Superior temporal gyrus (tissue), 1 donor: ENCODE measurements around the gene AVPR2.

Experiments used
- DNase-seq: peaks from one replicate; pipeline ENCODE4 v3.0.0-alpha.2; 2016; ENCODE audit errors: extremely low spot score

Gene AVPR2

GRCh38 chrX:153913701-153914100 lies 9.2 kb downstream of the AVPR2 start:
- DNase-seq = no peak

- DNase-seq = no peak
Observed at GRCh38 chrX:153917869-153918268, 13.4 kb downstream of the AVPR2 start.

GRCh38 chrX:153919281-153919680 lies 14.8 kb downstream of the AVPR2 start:
- DNase-seq = no peak

GRCh38 chrX:153920546-153920945 lies 16.1 kb downstream of the AVPR2 start:
- no peak for DNase-seq

GRCh38 chrX:153921070-153921469 lies 16.6 kb downstream of the AVPR2 start:
- no peak for DNase-seq

- DNase-seq = no peak
Observed at GRCh38 chrX:153921511-153922446, 17.3 kb downstream of the AVPR2 start.

- DNase-seq = peak; percentile 40
Observed at GRCh38 chrX:153922932-153923857, 18.7 kb downstream of the AVPR2 start.

GRCh38 chrX:153924149-153924861 lies 19.8 kb downstream of the AVPR2 start:
- peak; percentile 28 for DNase-seq

GRCh38 chrX:153925387-153925738 lies 20.9 kb downstream of the AVPR2 start:
- no peak for DNase-seq

- no peak for DNase-seq
Observed at GRCh38 chrX:153925739-153926551, 21.5 kb downstream of the AVPR2 start, which contains the start of gene ARHGAP4. TSS of gene ARHGAP4 (minus strand) at chrX:153926264. CDS start at chrX:153926202, 62 bp downstream.

- DNase-seq = no peak
Observed at GRCh38 chrX:153926552-153926857, 22.0 kb downstream of the AVPR2 start.

GRCh38 chrX:153926858-153927671 lies 22.6 kb downstream of the AVPR2 start:
- DNase-seq = no peak

- no peak for DNase-seq
Observed at GRCh38 chrX:153927672-153927921, 23.1 kb downstream of the AVPR2 start.

GRCh38 chrX:153927922-153928760 lies 23.7 kb downstream of the AVPR2 start:
- peak; percentile 91 for DNase-seq

- DNase-seq = no peak
Observed at GRCh38 chrX:153928846-153929245, 24.4 kb downstream of the AVPR2 start.

- no peak for DNase-seq
Observed at GRCh38 chrX:153929576-153929975, 25.1 kb downstream of the AVPR2 start.

- DNase-seq = no peak
Observed at GRCh38 chrX:153930011-153930910, 25.8 kb downstream of the AVPR2 start.

GRCh38 chrX:153931151-153931550 lies 26.7 kb downstream of the AVPR2 start:
- no peak for DNase-seq

GRCh38 chrX:153931748-153932147 lies 27.3 kb downstream of the AVPR2 start:
- no peak for DNase-seq
